Skeletal muscle tissue (tissue), 4 donors: ENCODE results near the gene CWF19L2. TPM values are rescaled to one million over a fixed set of nuclear protein-coding genes. Genes with fewer than 3 reads are reported as not detected.

Source experiments
- H3K27ac ChIP-seq: one replicate; pipeline ENCODE4 v1.7.0; 2013; ENCODE audit warnings: mild to moderate bottlenecking, low read depth, low read length, inconsistent platforms
- H3K27me3 ChIP-seq, 3 donors: one replicate each; pipeline ENCODE4 v1.7.0; 2013; ENCODE audit warnings: low read length in 3 of 3; ENCODE audit not compliant: control insufficient read depth in 3 of 3, insufficient read depth in 3 of 3
- H3K36me3 ChIP-seq, 3 donors: one replicate each; pipeline ENCODE4 v1.7.0; 2013; ENCODE audit warnings: low read length in 3 of 3; ENCODE audit not compliant: control insufficient read depth in 3 of 3, insufficient read depth in 3 of 3
- H3K4me1 ChIP-seq, 3 donors: one replicate each; pipeline ENCODE4 v1.7.0; 2013; ENCODE audit warnings: low read length in 3 of 3, mild to moderate bottlenecking in 3 of 3; ENCODE audit not compliant: control insufficient read depth in 3 of 3, insufficient read depth in 3 of 3
- H3K4me3 ChIP-seq, 3 donors: one replicate each; pipeline ENCODE4 v1.7.0; 2013; ENCODE audit warnings: low read length in 3 of 3
- H3K9ac ChIP-seq, 3 donors: one replicate each; pipeline ENCODE4 v1.7.0; 2013; ENCODE audit warnings: low read length in 3 of 3, mild to moderate bottlenecking in 3 of 3, moderate library complexity in 2 of 3, low read depth in 1 of 3
- H3K9me3 ChIP-seq, 3 donors: one replicate each; pipeline ENCODE4 v1.7.0; 2013; ENCODE audit warnings: low read length in 3 of 3; ENCODE audit not compliant: control insufficient read depth in 3 of 3
- total RNA-seq: library from RNA; depleted of rRNA; stranded (reverse); fragments of >200 nt; gene quantifications from one replicate; pipeline ENCODE4 v1.2.3, GENCODE V29; 2014
- donor health status: Osteomylitis.

CWF19L2 gene
- total RNA-seq, 1 donor from 2014 or later = 20.9 TPM

GRCh38 chr11:107337917-107338316 is 119.7 kb downstream of the CWF19L2 start:
- Histone ChIP-seq H3K9ac (no peak overlapping the region), H3K36me3 (peaks cover 0 to 2% (median 0%) of the 10 kb centered on the region in 3 donors), H3K27ac (no peak overlapping the region), H3K4me3 (no peak overlapping the region), H3K4me1 (no peaks in the 10 kb centered on the region), H3K9me3 (no peaks in the 10 kb centered on the region), H3K27me3 (no peaks in the 10 kb centered on the region)

- peaks cover 3 to 15% (median 6%) of the 10 kb centered on the region in 3 donors for H3K36me3 ChIP-seq
- no peak overlapping the region for H3K4me3 ChIP-seq
- no peak overlapping the region for H3K27ac ChIP-seq
- H3K27me3 ChIP-seq = no peaks in the 10 kb centered on the region
- no peak overlapping the region for H3K9ac ChIP-seq
- no peaks in the 10 kb centered on the region for H3K9me3 ChIP-seq
- H3K4me1 ChIP-seq = no peaks in the 10 kb centered on the region
Measured at GRCh38 chr11:107331728-107332127, 125.9 kb downstream of the CWF19L2 start.

GRCh38 chr11:107329164-107329563 is 128.5 kb downstream of the CWF19L2 start:
- no peak overlapping the region for H3K9ac ChIP-seq
- no peak overlapping the region for H3K27ac ChIP-seq
- no peaks in the 10 kb centered on the region for H3K9me3 ChIP-seq
- peaks cover 3 to 23% (median 8%) of the 10 kb centered on the region in 3 donors for H3K36me3 ChIP-seq
- H3K4me3 ChIP-seq = no peak overlapping the region
- H3K27me3 ChIP-seq = no peaks in the 10 kb centered on the region
- H3K4me1 ChIP-seq = no peaks in the 10 kb centered on the region

- Histone ChIP-seq H3K27me3 (no peaks in the 10 kb centered on the region), H3K9ac (no peak overlapping the region), H3K9me3 (no peaks in the 10 kb centered on the region), H3K4me1 (no peaks in the 10 kb centered on the region), H3K27ac (no peak overlapping the region), H3K36me3 (peaks cover 11 to 13% (median 13%) of the 10 kb centered on the region in 3 donors), H3K4me3 (no peak overlapping the region)
Measured at GRCh38 chr11:107316426-107316825, 141.2 kb downstream of the CWF19L2 start.

- H3K27ac ChIP-seq = no peak overlapping the region
- H3K36me3 ChIP-seq = peaks cover 9 to 25% (median 12%) of the 10 kb centered on the region in 3 donors
- no peaks in the 10 kb centered on the region for H3K4me1 ChIP-seq
- no peaks in the 10 kb centered on the region for H3K9me3 ChIP-seq
- H3K9ac ChIP-seq = no peak overlapping the region
- no peaks in the 10 kb centered on the region for H3K27me3 ChIP-seq
- no peak overlapping the region for H3K4me3 ChIP-seq
Measured at GRCh38 chr11:107307991-107308390, 149.6 kb downstream of the CWF19L2 start.

- H3K36me3 ChIP-seq = peaks cover 0 to 13% (median 10%) of the 10 kb centered on the region in 3 donors
- H3K4me3 ChIP-seq = no peak overlapping the region
- no peak overlapping the region for H3K27ac ChIP-seq
- H3K9me3 ChIP-seq = no peaks in the 10 kb centered on the region
- no peaks in the 10 kb centered on the region for H3K27me3 ChIP-seq
- H3K9ac ChIP-seq = no peak overlapping the region
- no peaks in the 10 kb centered on the region for H3K4me1 ChIP-seq
Measured at GRCh38 chr11:107301878-107302277, 155.7 kb downstream of the CWF19L2 start.

- H3K4me1 ChIP-seq = no peaks in the 10 kb centered on the region
- no peaks in the 10 kb centered on the region for H3K9me3 ChIP-seq
- H3K36me3 ChIP-seq = peaks cover 0 to 7% (median 3%) of the 10 kb centered on the region in 3 donors
- no peak overlapping the region for H3K9ac ChIP-seq
- no peaks in the 10 kb centered on the region for H3K27me3 ChIP-seq
- H3K4me3 ChIP-seq = no peak overlapping the region
- H3K27ac ChIP-seq = no peak overlapping the region
Measured at GRCh38 chr11:107293677-107294344, 163.8 kb downstream of the CWF19L2 start.

- Histone ChIP-seq H3K36me3 (no peaks in the 10 kb centered on the region), H3K9ac (no peak overlapping the region), H3K9me3 (peaks cover 0 to 2% (median 0%) of the 10 kb centered on the region in 3 donors), H3K4me1 (no peaks in the 10 kb centered on the region), H3K27me3 (no peaks in the 10 kb centered on the region), H3K27ac (no peak overlapping the region), H3K4me3 (no peak overlapping the region)
Measured at GRCh38 chr11:107282195-107282594, 175.4 kb downstream of the CWF19L2 start.

Other genes starting within 250 kb of the CWF19L2 start
- gene ALKBH8, start 107.9 kb upstream of the CWF19L2 start, total RNA-seq = 3.7 TPM
- gene ELMOD1, start 133.3 kb upstream of the CWF19L2 start, total RNA-seq = 6.3 TPM